IPS-15b (cell line): ENCODE data around the gene RRAD.

Experiments
- H3K27me3 ChIP-seq: one replicate; pipeline ENCODE4 v1.6.1; 2013; ENCODE audit warnings: low read length; ENCODE audit not compliant: control insufficient read depth, insufficient read depth
- H3K36me3 ChIP-seq: one replicate; pipeline ENCODE4 v1.6.1; 2013; ENCODE audit warnings: low read length; ENCODE audit not compliant: control insufficient read depth, insufficient read depth
- H3K4me1 ChIP-seq: one replicate; pipeline ENCODE4 v1.6.1; 2013; ENCODE audit warnings: mild to moderate bottlenecking, low read length; ENCODE audit not compliant: control insufficient read depth, insufficient read depth
- H3K4me3 ChIP-seq: one replicate; pipeline ENCODE4 v1.5.1; 2013; ENCODE audit warnings: low read depth, low read length
- H3K9ac ChIP-seq: one replicate; pipeline ENCODE4 v1.6.1; 2013; ENCODE audit warnings: low read depth, mild to moderate bottlenecking, low read length
- H3K9me3 ChIP-seq: one replicate; pipeline ENCODE4 v1.6.1; 2013; ENCODE audit warnings: mild to moderate bottlenecking, low read length; ENCODE audit not compliant: control insufficient read depth, insufficient read depth

Gene RRAD

DNA sequence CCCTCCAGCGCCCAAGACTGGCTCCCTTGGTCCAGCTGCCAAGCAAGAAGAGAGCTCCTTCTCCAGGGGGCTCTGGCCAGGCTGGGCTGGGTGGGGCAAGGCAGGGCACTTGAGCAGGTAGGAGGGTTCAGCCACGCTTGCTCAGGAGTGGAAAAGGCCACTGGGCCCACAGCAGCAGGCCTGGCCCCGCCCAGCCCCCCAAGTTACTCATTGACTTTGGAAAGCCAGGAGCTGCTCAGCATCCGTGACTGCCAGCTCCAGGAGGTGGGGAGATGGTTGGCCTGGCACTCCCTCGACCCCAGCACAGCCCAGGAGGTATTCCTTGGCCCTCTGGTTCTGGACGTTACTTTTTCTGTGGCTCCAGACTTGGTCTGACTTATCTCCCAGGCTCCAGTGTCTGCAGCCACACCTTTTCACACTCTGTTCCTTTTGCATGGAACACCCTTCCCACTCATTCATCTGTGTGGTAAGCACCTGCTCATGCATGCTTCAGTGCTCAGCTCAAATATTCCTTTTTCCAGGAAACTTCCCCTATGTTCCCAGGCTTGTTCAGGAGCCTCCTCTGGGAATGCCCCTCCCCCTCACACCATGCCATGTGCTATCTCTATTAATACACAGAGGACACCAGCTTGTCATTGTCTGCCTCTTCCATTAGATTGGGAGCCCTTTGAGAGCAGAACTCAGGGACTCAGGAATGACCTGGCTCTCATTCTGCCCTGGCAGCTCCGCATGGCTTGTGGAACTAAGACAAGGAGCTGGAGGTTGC, 6.3 kb downstream of the RRAD start, which contains the start of gene CDH16:
CDH16 (minus strand) TSS at position 83 of the 766 bp plus-strand sequence. CDS start 820 bp downstream, outside the sequence.
- Histone ChIP-seq H3K4me3 (no peak within 1 kb of the TSS), H3K36me3 (no peaks in the 10 kb centered on the region), H3K27me3 (peaks cover 9% of the 10 kb centered on the region), H3K9me3 (no peaks in the 10 kb centered on the region), H3K4me1 (no peaks in the 10 kb centered on the region), H3K9ac (no peak within 1 kb of the TSS)

DNA sequence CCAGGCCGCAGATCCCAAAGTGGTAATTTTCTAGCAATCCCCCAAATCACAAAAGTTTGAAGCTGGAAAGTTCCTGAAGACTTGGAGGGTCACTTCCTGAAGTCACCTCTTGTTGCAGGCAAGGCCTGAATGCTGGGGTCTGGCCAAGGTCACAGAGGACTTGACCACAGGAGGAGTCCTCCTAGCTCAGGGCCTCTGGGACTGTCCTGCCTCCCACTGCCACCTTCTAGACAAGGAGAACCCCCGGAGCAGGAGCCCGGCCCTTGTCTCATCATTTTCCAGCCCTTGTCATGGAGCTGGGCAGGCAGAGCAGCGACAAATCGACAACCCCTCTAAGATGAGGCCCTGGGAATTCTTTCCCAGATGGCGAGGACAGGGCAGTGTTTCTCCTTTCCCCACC, 7.0 kb downstream of the RRAD start:
- H3K27me3 ChIP-seq, result peaks cover 2% of the 10 kb centered on the region
- no peaks in the 10 kb centered on the region for H3K9me3 ChIP-seq

DNA sequence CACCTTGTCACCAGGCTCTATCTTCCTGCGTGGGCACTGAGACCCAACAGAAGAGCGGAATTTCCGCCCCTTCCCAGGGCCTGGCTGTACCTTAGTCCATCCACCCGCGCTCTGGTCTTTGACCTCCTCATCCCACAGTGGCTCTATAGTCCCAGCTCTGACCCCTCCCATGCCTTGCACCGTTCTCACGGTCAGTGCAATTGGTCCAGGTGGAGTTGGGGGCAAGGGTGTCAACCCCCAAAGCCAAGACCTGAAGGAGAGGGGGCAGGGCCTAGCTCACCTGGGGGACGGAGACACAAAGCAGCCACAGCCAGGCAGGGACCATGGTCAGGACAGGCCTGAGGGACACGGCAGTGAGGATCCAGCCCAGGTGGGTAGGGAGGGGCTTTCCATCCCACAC, 7.6 kb downstream of the RRAD start:
- H3K4me3 ChIP-seq, result no peak overlapping the region

More for the DNA sequence above, 7.0 kb downstream of the RRAD start:
- Histone ChIP-seq H3K4me1 (no peaks in the 10 kb centered on the region), H3K36me3 (no peaks in the 10 kb centered on the region), H3K9ac (no peak overlapping the region), H3K4me3 (no peak overlapping the region)

DNA sequence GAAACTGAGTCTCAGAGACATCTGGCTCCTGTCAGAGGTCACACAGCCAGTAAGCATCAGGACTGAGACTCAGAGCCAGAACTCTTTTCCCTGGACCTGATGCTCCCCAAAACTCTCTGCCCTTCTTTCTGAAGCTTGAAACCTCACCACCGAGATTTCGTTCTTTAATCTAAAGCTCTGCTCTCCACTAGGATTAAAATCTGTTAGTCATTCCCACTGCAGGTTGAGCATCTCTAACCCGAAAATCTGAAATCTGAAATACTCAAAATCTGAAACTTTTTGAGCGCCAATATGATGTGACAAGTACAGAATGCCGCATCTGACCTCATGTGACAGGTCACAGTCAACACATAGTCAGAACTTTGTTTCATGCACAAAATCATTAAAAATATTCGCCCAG, 8.8 kb downstream of the RRAD start:
- Histone ChIP-seq H3K4me1 (no peaks in the 10 kb centered on the region), H3K9me3 (no peaks in the 10 kb centered on the region), H3K36me3 (no peaks in the 10 kb centered on the region), H3K27me3 (no peaks in the 10 kb centered on the region), H3K9ac (no peak overlapping the region), H3K4me3 (no peak overlapping the region)

More for the DNA sequence above, 7.6 kb downstream of the RRAD start:
- no peaks in the 10 kb centered on the region for H3K27me3 ChIP-seq
- H3K9ac ChIP-seq, result no peak overlapping the region
- H3K36me3 ChIP-seq, result no peaks in the 10 kb centered on the region
- no peaks in the 10 kb centered on the region for H3K9me3 ChIP-seq
- H3K4me1 ChIP-seq, result no peaks in the 10 kb centered on the region

DNA sequence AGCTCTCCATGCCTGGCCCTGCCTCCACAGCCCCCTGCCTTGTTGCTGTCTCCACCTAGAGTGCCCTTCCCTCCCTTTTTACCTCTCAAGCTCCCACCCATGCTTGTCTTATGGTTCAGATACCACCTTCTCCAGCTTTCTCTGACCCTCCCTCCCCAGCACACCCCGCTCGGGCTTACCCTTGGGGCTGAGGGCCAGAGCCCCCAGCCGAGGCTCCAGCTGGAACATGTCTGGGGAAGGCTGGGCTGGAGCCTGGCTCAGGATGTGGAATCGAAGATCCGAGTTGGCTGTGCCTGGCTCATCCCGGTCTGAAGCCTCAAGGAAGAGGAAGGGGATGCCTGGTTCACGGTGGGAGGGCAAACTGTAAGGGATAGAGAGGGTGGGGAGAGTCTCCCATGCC, 10.3 kb downstream of the RRAD start:
- H3K9ac ChIP-seq, result no peak overlapping the region
- no peaks in the 10 kb centered on the region for H3K9me3 ChIP-seq
- no peak overlapping the region for H3K4me3 ChIP-seq
- no peaks in the 10 kb centered on the region for H3K27me3 ChIP-seq
- H3K4me1 ChIP-seq, result no peaks in the 10 kb centered on the region
- H3K36me3 ChIP-seq, result no peaks in the 10 kb centered on the region

DNA sequence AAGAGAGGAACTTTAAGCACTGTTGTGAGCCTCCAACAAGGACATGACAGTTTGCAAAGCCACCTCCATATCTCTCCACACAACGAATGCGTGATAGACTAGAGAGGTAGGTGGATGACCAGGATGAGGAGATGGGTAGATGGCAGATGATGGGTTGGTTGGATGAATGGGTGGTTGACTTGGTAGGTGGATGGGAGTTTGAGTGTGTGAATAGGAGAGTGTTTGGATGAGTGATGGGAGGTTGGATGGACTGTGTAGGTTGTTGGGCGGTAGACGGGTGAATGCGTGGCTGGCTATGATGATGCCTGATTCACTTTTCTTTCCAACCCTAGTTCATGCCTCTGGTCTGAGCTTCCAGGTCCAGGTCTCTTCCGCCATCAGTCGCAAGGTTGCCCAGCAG, 10.8 kb downstream of the RRAD start:
- H3K4me1 ChIP-seq, result no peaks in the 10 kb centered on the region
- H3K9ac ChIP-seq, result no peak overlapping the region
- no peaks in the 10 kb centered on the region for H3K36me3 ChIP-seq
- H3K4me3 ChIP-seq, result no peak overlapping the region
- H3K27me3 ChIP-seq, result no peaks in the 10 kb centered on the region
- no peaks in the 10 kb centered on the region for H3K9me3 ChIP-seq

DNA sequence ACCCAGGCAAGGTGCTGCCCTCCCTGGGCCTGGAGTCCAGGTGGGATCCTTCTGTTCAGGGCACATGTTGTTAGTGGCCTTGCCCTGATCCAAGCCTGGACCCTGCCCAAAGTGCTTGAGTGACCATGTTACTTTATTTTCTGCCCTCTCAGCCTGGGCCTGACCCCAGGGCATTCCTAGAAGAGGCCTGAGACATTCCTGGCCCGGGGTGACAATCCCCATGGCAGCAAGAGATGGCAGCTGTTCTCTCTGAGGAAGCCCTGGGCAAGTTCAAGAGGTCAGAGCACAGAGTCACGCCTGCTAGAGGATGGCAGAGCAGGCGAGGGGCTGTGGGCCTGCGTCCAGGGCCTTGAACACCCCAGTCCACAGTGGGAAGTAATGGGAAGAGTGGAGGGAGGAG, 11.6 kb downstream of the RRAD start:
- Histone ChIP-seq H3K4me1 (no peaks in the 10 kb centered on the region), H3K27me3 (peaks cover 3% of the 10 kb centered on the region), H3K9me3 (no peaks in the 10 kb centered on the region), H3K4me3 (no peak overlapping the region), H3K9ac (no peak overlapping the region), H3K36me3 (no peaks in the 10 kb centered on the region)

DNA sequence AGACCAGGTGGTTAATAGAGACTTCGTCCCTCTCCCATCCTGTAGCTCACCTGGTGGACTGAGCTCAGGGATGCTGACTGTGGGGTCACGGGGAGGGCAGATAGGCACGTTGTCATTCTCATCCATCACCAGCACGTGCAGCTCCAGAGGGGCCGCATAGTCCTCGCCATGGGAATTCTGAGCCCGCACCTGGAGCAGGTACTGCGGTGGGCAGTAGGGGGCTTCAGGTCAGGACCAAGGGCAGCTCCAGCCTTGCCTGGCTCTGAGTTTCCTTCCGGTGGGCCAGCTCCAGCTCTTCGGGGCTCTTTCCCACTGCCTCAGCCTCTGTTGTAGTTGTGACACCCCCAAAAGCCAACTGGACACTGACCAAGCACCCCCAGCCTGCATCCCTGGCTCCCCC, 12.3 kb downstream of the RRAD start:
- no peaks in the 10 kb centered on the region for H3K9me3 ChIP-seq
- H3K4me1 ChIP-seq, result no peaks in the 10 kb centered on the region
- no peak overlapping the region for H3K4me3 ChIP-seq
- no peak overlapping the region for H3K9ac ChIP-seq
- H3K36me3 ChIP-seq, result no peaks in the 10 kb centered on the region
- H3K27me3 ChIP-seq, result peaks cover 5% of the 10 kb centered on the region

DNA sequence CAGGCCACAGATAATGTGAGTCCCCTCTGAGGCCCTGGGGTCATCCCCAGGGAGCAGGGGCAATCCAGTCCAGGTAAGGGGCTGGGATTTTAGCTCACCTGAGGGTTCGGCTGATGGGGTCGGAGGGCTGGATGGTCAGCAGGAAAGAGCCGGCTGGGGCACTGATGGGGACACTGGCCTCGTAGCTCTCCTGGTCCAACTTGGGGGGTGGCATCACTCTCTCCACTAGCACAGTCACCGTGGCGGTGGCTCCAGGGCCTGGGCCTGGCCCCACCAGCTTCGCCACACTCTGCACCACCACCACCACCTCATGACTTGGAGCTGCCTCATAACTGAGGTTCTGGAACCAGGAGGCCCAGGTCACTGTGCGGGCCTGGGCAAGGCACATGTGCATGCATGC, 13.5 kb downstream of the RRAD start:
- no peak overlapping the region for H3K9ac ChIP-seq
- H3K4me1 ChIP-seq, result no peaks in the 10 kb centered on the region
- peaks cover 5% of the 10 kb centered on the region for H3K27me3 ChIP-seq
- H3K9me3 ChIP-seq, result no peaks in the 10 kb centered on the region
- H3K36me3 ChIP-seq, result no peaks in the 10 kb centered on the region
- H3K4me3 ChIP-seq, result no peak overlapping the region

DNA sequence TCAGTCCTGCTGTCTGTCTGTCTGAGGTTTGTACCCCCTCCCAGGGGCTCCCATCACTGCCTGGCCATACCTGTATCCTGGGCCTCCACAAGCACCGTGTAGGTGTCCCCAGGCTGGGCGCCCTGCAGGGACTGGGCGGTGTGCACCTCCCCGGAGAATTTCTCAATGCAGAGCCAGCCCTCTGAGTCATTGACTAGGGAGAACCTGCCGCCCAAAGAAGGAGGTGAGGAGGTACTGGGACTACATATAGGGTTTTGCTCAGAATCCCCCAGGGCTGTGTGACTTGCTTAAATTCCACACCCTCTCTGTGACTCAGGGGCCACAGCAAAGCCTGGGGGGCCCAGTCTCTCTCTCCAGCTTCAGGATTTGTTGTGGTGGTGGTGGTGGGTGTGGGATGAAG, 14.2 kb downstream of the RRAD start:
- H3K9ac ChIP-seq, result no peak overlapping the region
- no peaks in the 10 kb centered on the region for H3K4me1 ChIP-seq
- H3K36me3 ChIP-seq, result no peaks in the 10 kb centered on the region
- H3K4me3 ChIP-seq, result no peak overlapping the region
- no peaks in the 10 kb centered on the region for H3K9me3 ChIP-seq
- peaks cover 5% of the 10 kb centered on the region for H3K27me3 ChIP-seq

DNA sequence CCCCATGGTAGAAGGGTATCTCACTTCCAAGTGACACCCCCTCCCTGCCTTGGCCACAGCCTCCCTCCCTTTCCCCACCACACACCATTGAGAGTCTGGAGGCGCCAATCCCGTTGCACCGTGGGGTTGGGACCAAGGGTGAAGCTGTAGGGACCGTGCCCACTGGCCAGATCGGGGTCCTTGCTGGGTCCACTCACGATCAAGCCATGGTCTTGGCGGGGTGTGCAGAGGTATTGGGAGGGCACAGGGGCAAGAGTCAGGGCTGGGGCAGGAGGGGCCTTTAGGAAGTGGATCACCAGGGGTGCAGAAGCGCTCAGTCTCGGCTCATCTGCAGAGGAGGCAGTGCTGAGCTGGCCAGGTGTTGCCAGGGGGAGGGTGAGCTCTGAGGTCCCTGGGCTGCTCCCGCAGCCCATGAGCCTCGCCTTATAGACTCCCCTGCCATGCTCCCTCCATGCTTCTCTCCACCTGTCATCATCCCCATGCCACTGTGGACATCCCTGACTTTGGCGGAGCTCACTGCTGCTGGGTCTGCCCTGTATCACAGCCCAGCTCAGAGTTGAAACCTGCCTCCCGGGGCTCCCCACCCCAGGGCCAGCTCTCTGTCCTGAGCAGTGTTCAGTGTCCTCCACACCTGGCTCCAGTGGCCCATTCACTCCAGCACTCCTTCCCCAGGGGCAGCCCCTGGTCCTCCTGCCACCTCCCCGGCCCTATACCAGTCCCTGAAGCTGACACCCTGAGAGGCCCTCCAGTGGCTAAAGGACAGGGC, 15.0 kb downstream of the RRAD start:
- Histone ChIP-seq H3K9me3 (no peaks in the 10 kb centered on the region), H3K27me3 (peaks cover 5% of the 10 kb centered on the region), H3K4me3 (no peak overlapping the region), H3K4me1 (no peaks in the 10 kb centered on the region), H3K9ac (no peak overlapping the region), H3K36me3 (no peaks in the 10 kb centered on the region)
